Keratinocyte (primary cell): ENCODE measurements around the gene AGRN. TPM values are rescaled to one million over a fixed set of nuclear protein-coding genes. Genes with fewer than 3 reads are reported as not detected.

ENCODE experiments used
- DNase-seq: peaks from one replicate; pipeline ENCODE4 v3.0.0-alpha.2; 2011; ENCODE audit warnings: low read depth, missing footprints, low spot score
- FAIRE-seq: peaks from 2 replicates; lab custom pipeline; 2011; peaks lifted over from hg19 to GRCh38; lab: Jason Lieb, UNC
- H2AFZ ChIP-seq: 2 replicates; pipeline ENCODE4 v1.6.0; 2012; ENCODE audit warnings: low read length, control low read depth, inconsistent platforms; ENCODE audit not compliant: control insufficient read depth
- H3K27ac ChIP-seq: 2 replicates; pipeline ENCODE4 v1.5.1; 2011; ENCODE audit warnings: low read length; ENCODE audit not compliant: control insufficient read depth, insufficient read depth
- H3K27me3 ChIP-seq: 3 replicates; pipeline ENCODE4 v1.6.0; 2011; ENCODE audit warnings: low read length; ENCODE audit not compliant: control insufficient read depth, insufficient read depth; ENCODE audit errors: extremely low read depth
- H3K36me3 ChIP-seq, 2 experiments: 2 replicates in 1 of 2; 3 replicates in 1 of 2; pipeline ENCODE4 v1.5.1; 2011; ENCODE audit warnings: low read length in 2 of 2, mild to moderate bottlenecking in 1 of 2; ENCODE audit not compliant: control insufficient read depth in 2 of 2, insufficient read depth in 2 of 2; ENCODE audit errors: extremely low read depth in 1 of 2
- H3K4me1 ChIP-seq: 3 replicates; pipeline ENCODE4 v1.5.1; 2011; ENCODE audit warnings: low read length; ENCODE audit not compliant: control insufficient read depth, insufficient read depth; ENCODE audit errors: extremely low read depth
- H3K4me2 ChIP-seq: 3 replicates; pipeline ENCODE4 v1.6.0; 2011; ENCODE audit warnings: low read depth, low read length; ENCODE audit not compliant: control insufficient read depth, insufficient read depth; ENCODE audit errors: extremely low read depth
- H3K4me3 ChIP-seq, 3 experiments: fragments of 200-600 bp in 1 of 3; sonication (generic) in 1 of 3; 2 replicates in 2 of 3; 3 replicates in 1 of 3; pipeline ENCODE4 v1.5.1; 2011 to 2016; ENCODE audit warnings: low read length in 3 of 3, mild to moderate bottlenecking in 3 of 3, control low read depth in 2 of 3, inconsistent platforms in 1 of 3, low read depth in 1 of 3, mixed read lengths in 1 of 3, mixed run types in 1 of 3, moderate library complexity in 1 of 3; ENCODE audit not compliant: control insufficient read depth in 2 of 3, insufficient read depth in 2 of 3; ENCODE audit errors: extremely low read depth in 1 of 3
- H3K79me2 ChIP-seq: 2 replicates; pipeline ENCODE4 v1.6.0; 2012; ENCODE audit warnings: low read length; ENCODE audit not compliant: control insufficient read depth, insufficient read depth
- H3K9ac ChIP-seq: 3 replicates; pipeline ENCODE4 v1.6.0; 2011; ENCODE audit warnings: low read length; ENCODE audit not compliant: control insufficient read depth, insufficient read depth; ENCODE audit errors: extremely low read depth
- H3K9me1 ChIP-seq: 3 replicates; pipeline ENCODE4 v1.6.0; 2011; ENCODE audit warnings: low read length; ENCODE audit not compliant: control insufficient read depth, insufficient read depth; ENCODE audit errors: extremely low read depth
- H3K9me3 ChIP-seq: 2 replicates; pipeline ENCODE4 v1.5.1; 2012; ENCODE audit warnings: low read depth, low read length; ENCODE audit not compliant: control insufficient read depth
- H4K20me1 ChIP-seq: 3 replicates; pipeline ENCODE4 v1.6.0; 2011; ENCODE audit warnings: low read length; ENCODE audit not compliant: control insufficient read depth, insufficient read depth; ENCODE audit errors: extremely low read depth
- CTCF ChIP-seq, 3 experiments: IDR thresholded peaks in 1 of 3; conservative IDR thresholded peaks in 1 of 3; optimal IDR thresholded peaks in 1 of 3; 2 replicates in 2 of 3; 3 replicates in 1 of 3; pipeline versions ENCODE3 to v1.5.1; 2011; ENCODE audit warnings: low read length in 3 of 3, mild to moderate bottlenecking in 3 of 3, moderate library complexity in 2 of 3, control low read depth in 1 of 3, inconsistent platforms in 1 of 3; ENCODE audit not compliant: insufficient read depth in 2 of 3; ENCODE audit errors: extremely low read depth in 1 of 3
- EZH2 ChIP-seq: IDR thresholded peaks from one replicate; pipeline ENCODE4 v1.6.1; 2012; ENCODE audit warnings: inconsistent platforms, mild to moderate bottlenecking, low read length, moderate library complexity
- dilution Hi-C: fragments of 300-500 bp; cut with MboI; formaldehyde crosslinking; loops from one replicate; pipeline ENCODE4 v1.7.0; 2020; ENCODE audit warnings: low sequenced_read_pairs; ENCODE audit not compliant: extremely low pct_ligation_motif_present
- polyA plus RNA-seq, 5 experiments: library from polyadenylated mRNA; depleted of rRNA in 3 of 5; stranded (reverse) in 3 of 5; stranded (forward) in 1 of 5; unstranded in 1 of 5; fragments of >200 nt; gene quantifications; 1 replicate in 1 of 5; 2 replicates in 3 of 5; 3 replicates in 1 of 5; pipeline versions ENCODE4 v1.2.1 to v1.2.3, GENCODE V29; 2011 to 2012; ENCODE audit warnings: missing spikeins in 2 of 5, low read depth in 1 of 5, low replicate concordance in 1 of 5

AGRN gene
- polyA plus RNA-seq, 1 donor (not counting 4 experiments of a cell fraction or from before 2014, with no cell fraction given) = 72.4 TPM

GRCh38 chr1:978069-978834, 41.7 kb upstream of the AGRN start:
- peaks cover 4% of the 10 kb centered on the region for H3K4me1 ChIP-seq
- H4K20me1 ChIP-seq = no peaks in the 10 kb centered on the region
- DNase-seq (no peak), FAIRE-seq (no peak)
- no peak overlapping the region for H3K4me3 ChIP-seq
- H3K36me3 ChIP-seq = peaks cover 0 to 1% of the 10 kb centered on the region in 2 experiments
- H3K27ac ChIP-seq = no peak overlapping the region
- H3K4me2 ChIP-seq = no peak overlapping the region
- TF ChIP-seq EZH2 (no peak), CTCF (optimal IDR thresholded peaks at IDR 0.05 in 1 of 3, IDR thresholded peaks at IDR 0.05 in 1 of 3, conservative IDR thresholded peaks at IDR 0.05 in 1 of 3; ENCODE audit: extremely low read depth in 1 of 3, insufficient read depth in 2 of 3, low read length in 3 of 3) (no peak)
- H2AFZ ChIP-seq = no peak overlapping the region
- H3K79me2 ChIP-seq = no peaks in the 10 kb centered on the region
- no peaks in the 10 kb centered on the region for H3K9me3 ChIP-seq
- H3K27me3 ChIP-seq = peaks cover 39% of the 10 kb centered on the region
- H3K9ac ChIP-seq = no peak overlapping the region
- no peaks in the 10 kb centered on the region for H3K9me1 ChIP-seq
- dilution Hi-C loops = no loop called here

- DNase-seq = no peak
Measured at GRCh38 chr1:978835-979743, 40.8 kb upstream of the AGRN start.

More at GRCh38 chr1:978835-979743, 40.8 kb upstream of the AGRN start:
- Histone ChIP-seq H3K27me3 (peaks cover 47% of the 10 kb centered on the region), H3K4me2 (no peak overlapping the region), H3K79me2 (no peaks in the 10 kb centered on the region), H3K9me1 (no peaks in the 10 kb centered on the region), H4K20me1 (no peaks in the 10 kb centered on the region), H3K9ac (no peak overlapping the region), H3K4me1 (peaks cover 4% of the 10 kb centered on the region), H3K27ac (no peak overlapping the region), H3K36me3 (peaks cover 0 to under 1% of the 10 kb centered on the region in 2 experiments), H3K9me3 (no peaks in the 10 kb centered on the region), H3K4me3 (no peak overlapping the region), H2AFZ (no peak overlapping the region)
- no peak for TF ChIP-seq CTCF (optimal IDR thresholded peaks at IDR 0.05 in 1 of 3, IDR thresholded peaks at IDR 0.05 in 1 of 3, conservative IDR thresholded peaks at IDR 0.05 in 1 of 3; ENCODE audit: extremely low read depth in 1 of 3, insufficient read depth in 2 of 3, low read length in 3 of 3)
- no peak for TF ChIP-seq EZH2
- no peak for FAIRE-seq
- dilution Hi-C loops = no loop called here
